CD4-positive, alpha-beta T cell treated with Interleukin-4 for 4 hours (primary cell): ENCODE results near the gene ABLIM2.

Experiments used
- DNase-seq: peaks from one replicate; pipeline ENCODE4 v3.0.0-alpha.2; 2020

Gene ABLIM2

GRCh38 chr4:8039290-8039689 lies 119.3 kb downstream of the ABLIM2 start:
- no peak for DNase-seq

- no peak for DNase-seq
Measured at GRCh38 chr4:8038719-8039251, 119.8 kb downstream of the ABLIM2 start.

- no peak for DNase-seq
Measured at GRCh38 chr4:8038083-8038482, 120.5 kb downstream of the ABLIM2 start.

- DNase-seq = no peak
Measured at GRCh38 chr4:8037150-8037769, 121.4 kb downstream of the ABLIM2 start.

GRCh38 chr4:8035371-8035780 lies 123.2 kb downstream of the ABLIM2 start:
- DNase-seq = no peak

- DNase-seq = no peak
Measured at GRCh38 chr4:8033829-8034528, 124.6 kb downstream of the ABLIM2 start.

- DNase-seq = no peak
Measured at GRCh38 chr4:8033067-8033755, 125.4 kb downstream of the ABLIM2 start.

- no peak for DNase-seq
Measured at GRCh38 chr4:8032381-8032780, 126.2 kb downstream of the ABLIM2 start.

- DNase-seq = no peak
Measured at GRCh38 chr4:8030121-8030781, 128.4 kb downstream of the ABLIM2 start.

GRCh38 chr4:8029689-8030088 lies 128.9 kb downstream of the ABLIM2 start:
- DNase-seq = no peak

- DNase-seq = no peak
Measured at GRCh38 chr4:8028884-8029568, 129.6 kb downstream of the ABLIM2 start.

GRCh38 chr4:8028368-8028767 lies 130.2 kb downstream of the ABLIM2 start:
- DNase-seq = no peak

GRCh38 chr4:8026453-8026852 lies 132.2 kb downstream of the ABLIM2 start:
- no peak for DNase-seq

GRCh38 chr4:8025668-8026067 lies 132.9 kb downstream of the ABLIM2 start:
- no peak for DNase-seq

GRCh38 chr4:8024073-8024786 lies 134.4 kb downstream of the ABLIM2 start:
- DNase-seq = no peak

GRCh38 chr4:8023696-8024033 lies 134.9 kb downstream of the ABLIM2 start:
- DNase-seq = no peak

- no peak for DNase-seq
Measured at GRCh38 chr4:8022767-8023695, 135.6 kb downstream of the ABLIM2 start.

GRCh38 chr4:8021796-8022195 lies 136.8 kb downstream of the ABLIM2 start:
- DNase-seq = no peak

- no peak for DNase-seq
Measured at GRCh38 chr4:8019396-8020365, 138.9 kb downstream of the ABLIM2 start.

- no peak for DNase-seq
Measured at GRCh38 chr4:8016527-8016926, 142.1 kb downstream of the ABLIM2 start.
